Memory B cell (primary cell): ENCODE data around the gene NDOR1.

Experiments used
- ATAC-seq: fragments of 150-1000 bp; cut with Tn5 transposase; 2 replicates; pipeline ENCODE4 v1.10.0; 2021; ENCODE audit warnings: low read depth, mild to moderate bottlenecking, moderate library complexity
- DNase-seq, 2 donors: peaks; one replicate each; pipeline ENCODE4 v3.0.0; 2022; ENCODE audit warnings: low spot score in 2 of 2
- H3K27ac Mint-ChIP-seq: one replicate; pipeline ENCODE4 v1.8.0; 2022; ENCODE audit warnings: mild to moderate bottlenecking, moderate library complexity, mixed read lengths
- H3K27me3 Mint-ChIP-seq: one replicate; pipeline ENCODE4 v1.8.0; 2022; ENCODE audit warnings: mixed read lengths
- H3K36me3 Mint-ChIP-seq: one replicate; pipeline ENCODE4 v1.8.0; 2022; ENCODE audit warnings: mild to moderate bottlenecking, mixed read lengths
- H3K4me1 Mint-ChIP-seq: one replicate; pipeline ENCODE4 v1.8.0; 2022; ENCODE audit warnings: mixed read lengths
- H3K4me3 Mint-ChIP-seq: one replicate; pipeline ENCODE4 v1.8.0; 2022; ENCODE audit warnings: mild to moderate bottlenecking, moderate library complexity, mixed read lengths
- H3K9me3 Mint-ChIP-seq: one replicate; pipeline ENCODE4 v1.8.0; 2022; ENCODE audit warnings: mixed read lengths

NDOR1 gene

DNA sequence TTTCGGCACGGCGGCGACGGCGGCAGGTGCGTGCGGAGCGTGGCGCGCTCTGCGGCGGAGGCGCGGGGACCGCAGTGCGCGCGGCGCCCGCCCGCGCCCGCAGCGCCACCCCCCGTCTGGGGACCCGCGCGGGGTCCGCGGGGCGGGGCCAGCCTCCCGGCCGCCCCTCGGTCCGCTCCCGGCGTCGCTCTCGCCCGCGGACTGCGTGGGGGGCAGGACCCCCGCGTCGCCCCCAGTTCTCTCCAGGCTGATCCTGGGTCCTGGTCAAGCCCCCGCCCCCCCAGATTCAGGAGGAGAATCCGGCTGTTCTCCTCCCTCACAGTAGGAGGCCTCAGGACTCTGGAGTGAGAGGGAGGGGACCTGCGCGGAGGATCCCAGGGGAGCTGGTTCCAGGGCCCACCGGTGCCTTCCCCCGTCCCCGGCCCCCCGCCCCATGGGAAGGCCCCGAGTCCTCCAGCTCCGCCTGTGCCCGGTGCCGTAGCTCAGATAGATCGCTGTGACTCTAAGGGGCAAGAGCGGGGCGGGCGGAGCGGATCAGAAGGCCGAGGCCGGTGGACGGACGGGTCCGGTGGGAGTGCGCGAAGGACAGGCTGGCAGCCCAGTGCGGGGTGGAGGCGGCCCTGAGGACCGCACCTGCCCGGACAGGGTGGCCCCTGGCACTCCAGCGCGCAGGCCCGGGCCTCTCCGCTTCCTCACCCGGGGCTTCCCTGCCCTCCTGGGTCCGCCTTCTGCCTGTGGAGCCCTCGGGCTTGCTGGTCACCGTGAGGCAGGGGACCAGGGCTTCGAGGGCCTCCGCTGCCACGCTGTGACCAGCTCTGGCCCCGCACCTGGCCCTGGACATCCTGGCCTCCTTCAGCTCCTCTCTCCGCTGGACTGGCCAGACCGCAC lies 16.9 kb downstream of the NDOR1 start, which contains the start of gene RNF208:
Gene RNF208, minus strand, starts transcription at position 51 of the 888 bp plus-strand sequence. CDS start 1,028 bp downstream, outside the sequence.
- Mint-ChIP-seq H3K4me3 (peak within 1 kb of the TSS; percentile 89), H3K4me1 (peaks cover 5% of the 10 kb centered on the region), H3K9me3 (no peaks in the 10 kb centered on the region), H3K36me3 (no peaks in the 10 kb centered on the region), H3K27ac (peak within 1 kb of the TSS; percentile 75), H3K27me3 (peaks cover 4% of the 10 kb centered on the region)
- DNase-seq: no peak
- ATAC-seq: no peak

DNA sequence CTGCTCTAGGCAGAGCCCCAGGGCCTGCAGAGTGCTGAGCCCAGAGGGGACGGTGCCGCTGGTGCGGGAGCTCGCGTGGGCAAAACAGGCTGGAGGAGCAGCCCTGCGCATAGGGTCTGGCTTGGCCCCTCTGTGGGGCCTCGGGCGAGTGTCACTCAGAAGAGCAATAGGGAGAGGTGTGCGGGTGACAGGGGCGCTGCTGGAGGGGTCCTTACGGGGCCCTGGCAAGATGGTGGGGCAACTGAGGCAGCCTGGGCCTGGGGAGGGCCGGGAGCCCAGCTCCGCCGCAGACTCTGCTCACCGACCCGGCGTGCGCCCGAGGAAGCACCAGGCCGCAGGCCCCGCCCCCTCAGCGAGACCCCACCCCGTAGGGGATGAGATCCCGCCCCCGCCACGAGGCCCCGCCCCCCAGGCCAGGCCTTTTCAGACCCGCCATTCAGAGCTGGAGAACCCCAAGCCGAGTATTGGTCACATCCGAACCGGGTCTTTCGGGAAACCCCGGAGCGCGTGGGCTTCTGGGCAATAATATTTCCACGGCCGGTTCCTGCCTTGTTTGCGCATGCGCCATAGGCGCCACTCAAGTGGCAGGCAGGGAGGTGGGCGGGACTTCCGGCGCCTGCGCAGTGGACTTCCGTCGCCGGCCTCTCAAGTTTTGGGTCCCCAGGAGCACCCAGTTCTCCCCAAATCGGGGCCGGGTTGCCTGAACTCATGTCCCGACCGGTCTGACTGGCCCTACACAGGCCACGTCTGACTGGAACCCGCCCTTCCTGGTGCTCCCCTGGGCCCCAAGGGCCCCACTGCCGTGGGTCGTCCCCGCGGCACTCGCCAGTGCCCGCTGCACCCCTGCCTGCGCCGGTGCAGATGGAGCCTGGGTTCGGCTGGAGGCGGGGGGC lies 17.8 kb downstream of the NDOR1 start:
- DNase-seq (peak; percentile 95 to 96), ATAC-seq (peak; percentile 87)
- H3K4me3 Mint-ChIP-seq: peak overlapping the region; percentile 89
- peaks cover 7% of the 10 kb centered on the region for H3K4me1 Mint-ChIP-seq
- peaks cover 2% of the 10 kb centered on the region for H3K36me3 Mint-ChIP-seq
- no peaks in the 10 kb centered on the region for H3K9me3 Mint-ChIP-seq
- H3K27ac Mint-ChIP-seq: peak overlapping the region; percentile 75
- H3K27me3 Mint-ChIP-seq: peaks cover 6% of the 10 kb centered on the region

DNA sequence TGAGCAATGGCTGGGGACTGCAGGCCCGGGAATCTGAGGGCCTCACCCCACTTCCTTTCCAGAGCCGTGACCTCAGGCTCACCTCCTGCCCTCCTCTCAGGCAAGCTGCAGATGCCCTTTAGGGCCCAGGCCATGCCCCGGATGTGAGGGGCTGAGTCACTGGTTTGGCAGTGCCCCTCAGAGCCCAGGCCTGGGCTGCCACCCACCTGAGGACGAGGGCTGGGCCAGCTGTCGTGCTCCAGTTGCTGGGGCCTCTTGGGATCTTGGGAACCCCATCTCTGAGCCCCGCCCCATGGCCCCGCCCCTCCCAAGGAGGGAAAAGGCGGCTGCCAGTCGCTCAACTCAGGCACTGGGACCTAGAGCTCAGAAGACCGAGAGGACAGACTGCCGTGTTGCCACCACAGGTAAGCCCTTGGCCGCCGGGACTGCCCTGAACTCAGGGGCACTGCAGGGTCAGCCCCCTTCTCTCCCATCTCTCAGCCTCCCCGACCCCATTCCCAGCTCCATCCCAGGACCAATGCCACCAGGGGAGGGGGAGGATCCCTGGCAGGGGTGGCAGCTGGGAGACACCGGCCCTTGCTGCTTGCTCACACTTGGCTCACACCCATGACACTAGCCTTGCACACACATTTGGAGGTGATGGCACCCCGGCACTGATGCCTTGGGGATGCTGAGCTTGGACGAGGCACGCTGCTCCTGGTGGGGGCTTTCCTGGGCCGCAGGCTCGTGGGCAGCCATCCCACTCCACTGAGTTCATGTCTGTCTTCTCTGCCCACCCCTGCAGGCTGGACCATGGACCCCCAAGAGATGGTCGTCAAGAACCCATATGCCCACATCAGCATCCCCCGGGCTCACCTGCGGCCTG lies 19.6 kb downstream of the NDOR1 start, which contains the start of gene CYSRT1:
Gene CYSRT1, plus strand, starts transcription at position 345 of the 865 bp plus-strand sequence. Its CDS starts 448 bp downstream, at position 793.
- ATAC-seq: no peak
- Mint-ChIP-seq H3K27me3 (peaks cover 7% of the 10 kb centered on the region), H3K27ac (no peak within 1 kb of the TSS), H3K36me3 (peaks cover 2% of the 10 kb centered on the region), H3K4me3 (peak within 1 kb of the TSS; percentile 89), H3K9me3 (no peaks in the 10 kb centered on the region), H3K4me1 (peaks cover 7% of the 10 kb centered on the region)
- DNase-seq: no peak

DNA sequence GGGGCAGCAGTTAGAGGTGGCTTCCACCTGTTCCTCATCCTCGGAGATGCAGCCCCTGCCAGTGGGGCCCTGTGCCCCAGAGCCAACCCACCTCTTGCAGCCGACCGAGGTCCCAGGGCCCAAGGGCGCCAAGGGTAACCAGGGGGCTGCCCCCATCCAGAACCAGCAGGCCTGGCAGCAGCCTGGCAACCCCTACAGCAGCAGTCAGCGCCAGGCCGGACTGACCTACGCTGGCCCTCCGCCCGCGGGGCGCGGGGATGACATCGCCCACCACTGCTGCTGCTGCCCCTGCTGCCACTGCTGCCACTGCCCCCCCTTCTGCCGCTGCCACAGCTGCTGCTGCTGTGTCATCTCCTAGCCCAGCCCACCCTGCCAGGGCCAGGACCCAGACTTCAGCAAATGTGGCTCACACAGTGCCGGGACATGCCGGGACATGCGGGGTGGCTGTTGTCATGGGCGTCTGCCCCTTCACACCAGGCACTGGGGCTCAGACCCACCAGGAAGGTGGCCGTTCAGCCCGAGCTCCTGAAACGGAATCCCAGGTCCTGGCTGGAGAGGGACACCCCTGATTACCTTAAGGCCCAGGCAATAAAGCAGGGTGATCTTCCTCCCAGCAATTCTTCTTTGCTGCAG lies 20.3 kb downstream of the NDOR1 start:
- Mint-ChIP-seq H3K4me1 (peaks cover 7% of the 10 kb centered on the region), H3K27me3 (peaks cover 5% of the 10 kb centered on the region), H3K4me3 (no peak overlapping the region), H3K36me3 (peaks cover 2% of the 10 kb centered on the region), H3K9me3 (no peaks in the 10 kb centered on the region), H3K27ac (no peak overlapping the region)
- ATAC-seq: no peak
- DNase-seq: no peak

DNA sequence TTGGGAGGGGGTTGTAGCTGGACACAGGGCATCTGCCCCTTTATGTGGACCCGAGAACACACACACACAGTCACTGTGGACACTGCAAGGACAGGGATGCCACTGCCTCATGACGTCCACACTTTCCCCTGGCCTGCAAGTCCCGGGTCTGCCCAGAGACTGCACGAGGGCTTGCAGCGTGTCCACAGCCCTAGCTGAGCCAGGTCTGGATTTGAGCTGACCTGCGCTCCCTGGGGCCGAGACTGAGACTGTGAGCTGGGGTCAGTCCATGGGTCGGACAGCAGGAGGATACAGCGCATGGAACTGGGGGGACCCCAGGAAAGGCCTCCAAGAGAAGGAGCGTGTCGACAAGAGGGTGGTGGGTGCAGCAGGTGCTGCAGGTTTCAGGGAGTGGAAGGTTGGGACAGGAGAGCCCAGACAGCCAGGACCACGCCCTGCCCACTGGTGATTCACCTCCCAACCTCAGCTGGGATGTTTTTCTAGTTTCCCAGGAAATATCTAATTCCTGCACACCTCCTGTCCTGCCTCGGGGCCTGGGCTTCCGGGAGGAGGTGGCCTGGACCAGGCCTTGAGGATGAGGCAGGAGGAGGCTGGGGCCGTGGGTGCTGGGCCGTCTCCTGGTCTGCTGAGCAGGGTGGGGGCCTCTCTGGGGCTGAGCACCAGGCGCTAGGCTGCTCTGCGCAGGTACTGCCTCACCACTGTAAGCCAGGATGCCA lies 21.0 kb downstream of the NDOR1 start:
- Mint-ChIP-seq H3K36me3 (peaks cover 2% of the 10 kb centered on the region), H3K9me3 (no peaks in the 10 kb centered on the region), H3K4me1 (peaks cover 7% of the 10 kb centered on the region), H3K27me3 (peaks cover 4% of the 10 kb centered on the region), H3K4me3 (no peak overlapping the region), H3K27ac (no peak overlapping the region)
- ATAC-seq: no peak
- no peak for DNase-seq

DNA sequence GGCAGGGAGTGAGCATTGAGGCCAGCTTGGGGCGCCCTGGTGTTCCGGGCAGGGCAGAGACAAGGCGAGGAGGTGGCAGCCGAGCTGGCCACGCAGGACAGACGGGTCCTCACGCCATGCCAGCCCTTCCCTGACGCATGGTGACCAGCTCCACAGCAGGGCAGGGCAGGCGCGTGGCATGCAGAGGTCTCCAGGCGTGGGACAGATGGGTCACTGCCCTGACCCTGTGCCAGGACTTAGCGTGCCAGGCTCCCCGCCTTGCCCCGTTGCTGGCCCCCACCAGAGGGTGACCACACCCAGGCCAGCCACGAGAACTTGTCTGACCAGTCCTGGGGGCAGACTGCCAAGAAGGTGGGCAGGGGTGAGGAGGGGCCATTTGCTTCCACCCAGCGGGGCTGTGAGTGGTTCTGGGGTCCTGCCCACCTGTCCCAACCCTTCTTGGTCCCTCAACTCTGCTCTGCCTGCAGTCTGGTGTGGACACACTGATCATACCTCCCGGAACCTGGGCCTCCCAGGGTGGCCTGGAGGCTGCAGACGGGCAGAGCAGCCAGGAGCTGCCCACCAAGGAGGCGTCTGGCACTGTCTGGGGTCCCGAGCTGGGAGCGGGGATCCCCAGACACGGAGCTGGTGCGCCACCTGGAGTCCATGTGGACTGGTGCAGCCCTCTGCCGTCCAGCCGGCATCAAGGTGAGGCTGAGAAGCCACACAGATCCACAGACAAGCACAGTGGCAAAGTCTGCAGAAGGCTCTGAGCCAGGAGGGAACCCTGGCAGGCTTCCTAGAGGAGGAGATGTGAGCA lies 21.8 kb downstream of the NDOR1 start, which contains the start of gene RNF224:
Gene RNF224, plus strand, starts transcription at position 449 of the 799 bp plus-strand sequence. CDS start 834 bp downstream, outside the sequence.
- H3K9me3 Mint-ChIP-seq: no peaks in the 10 kb centered on the region
- peaks cover 2% of the 10 kb centered on the region for H3K36me3 Mint-ChIP-seq
- peaks cover 7% of the 10 kb centered on the region for H3K4me1 Mint-ChIP-seq
- H3K4me3 Mint-ChIP-seq: no peak within 1 kb of the TSS
- ATAC-seq (peak; percentile 42), DNase-seq (peak; percentile 78 to 84)
- peak within 1 kb of the TSS; percentile 1 for H3K27ac Mint-ChIP-seq
- peaks cover 6% of the 10 kb centered on the region for H3K27me3 Mint-ChIP-seq

DNA sequence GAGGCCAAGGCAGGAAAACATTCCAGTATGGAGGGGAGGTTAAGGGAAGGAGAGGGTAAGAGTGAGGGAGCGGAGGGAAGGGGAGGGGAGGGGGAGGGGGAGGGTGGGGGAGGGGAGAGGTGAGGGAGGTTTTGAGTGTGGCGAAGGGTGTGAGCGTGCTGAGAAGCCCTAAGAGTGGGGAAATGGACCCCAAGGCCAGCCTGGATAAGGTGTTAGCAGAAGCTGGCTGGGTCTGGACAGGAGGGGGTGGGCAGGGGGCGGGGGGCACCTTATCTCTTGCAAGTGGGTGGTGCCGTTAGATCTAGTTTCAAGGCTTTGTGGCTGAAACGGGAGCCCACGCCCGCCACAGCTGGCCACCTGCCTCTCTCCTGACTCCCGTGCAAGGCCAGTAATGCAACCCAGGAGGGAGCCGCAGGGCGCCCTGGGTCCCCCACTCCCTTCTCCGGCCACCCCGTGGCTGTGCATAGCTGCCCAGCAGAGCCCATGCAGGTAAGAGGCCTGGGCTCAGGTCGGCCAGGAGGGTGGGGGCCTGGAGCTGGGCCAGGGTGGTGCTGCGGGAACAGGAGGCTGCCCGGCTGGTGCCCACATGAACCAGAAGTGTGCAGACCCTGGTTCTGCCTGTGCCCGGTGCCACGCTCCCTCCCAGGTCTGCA lies 22.5 kb downstream of the NDOR1 start:
- peak overlapping the region; percentile 1 for H3K27ac Mint-ChIP-seq
- ATAC-seq: no peak

DNA sequence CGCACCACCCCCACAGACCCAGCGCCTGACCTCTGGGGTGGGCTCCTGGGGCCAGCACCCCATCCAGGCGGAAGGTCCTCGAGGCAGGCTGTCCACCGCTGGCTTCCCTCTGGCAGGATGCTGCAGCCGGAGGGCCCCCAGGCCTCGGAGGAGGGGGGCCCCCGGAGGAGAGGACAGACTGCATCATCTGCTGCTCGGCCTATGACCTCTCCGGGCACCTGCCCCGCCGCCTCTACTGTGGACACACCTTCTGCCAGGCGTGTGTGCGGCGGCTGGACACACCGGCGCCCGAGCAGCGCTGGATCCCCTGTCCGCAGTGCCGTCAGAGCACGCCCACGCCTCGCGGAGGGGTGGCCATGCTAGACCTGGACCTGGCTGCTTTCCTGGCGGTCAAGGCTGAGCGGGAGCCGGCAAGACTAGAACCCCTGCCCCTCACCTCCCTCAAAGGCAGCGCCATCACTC lies 23.0 kb downstream of the NDOR1 start:
- Mint-ChIP-seq H3K9me3 (no peaks in the 10 kb centered on the region), H3K36me3 (peaks cover 2% of the 10 kb centered on the region)
- no peak for ATAC-seq

More for the DNA sequence above, 22.5 kb downstream of the NDOR1 start:
- Mint-ChIP-seq H3K9me3 (no peaks in the 10 kb centered on the region), H3K36me3 (peaks cover 2% of the 10 kb centered on the region), H3K4me1 (peaks cover 6% of the 10 kb centered on the region), H3K27me3 (peaks cover 6% of the 10 kb centered on the region), H3K4me3 (no peak overlapping the region)
- DNase-seq: no peak

DNA sequence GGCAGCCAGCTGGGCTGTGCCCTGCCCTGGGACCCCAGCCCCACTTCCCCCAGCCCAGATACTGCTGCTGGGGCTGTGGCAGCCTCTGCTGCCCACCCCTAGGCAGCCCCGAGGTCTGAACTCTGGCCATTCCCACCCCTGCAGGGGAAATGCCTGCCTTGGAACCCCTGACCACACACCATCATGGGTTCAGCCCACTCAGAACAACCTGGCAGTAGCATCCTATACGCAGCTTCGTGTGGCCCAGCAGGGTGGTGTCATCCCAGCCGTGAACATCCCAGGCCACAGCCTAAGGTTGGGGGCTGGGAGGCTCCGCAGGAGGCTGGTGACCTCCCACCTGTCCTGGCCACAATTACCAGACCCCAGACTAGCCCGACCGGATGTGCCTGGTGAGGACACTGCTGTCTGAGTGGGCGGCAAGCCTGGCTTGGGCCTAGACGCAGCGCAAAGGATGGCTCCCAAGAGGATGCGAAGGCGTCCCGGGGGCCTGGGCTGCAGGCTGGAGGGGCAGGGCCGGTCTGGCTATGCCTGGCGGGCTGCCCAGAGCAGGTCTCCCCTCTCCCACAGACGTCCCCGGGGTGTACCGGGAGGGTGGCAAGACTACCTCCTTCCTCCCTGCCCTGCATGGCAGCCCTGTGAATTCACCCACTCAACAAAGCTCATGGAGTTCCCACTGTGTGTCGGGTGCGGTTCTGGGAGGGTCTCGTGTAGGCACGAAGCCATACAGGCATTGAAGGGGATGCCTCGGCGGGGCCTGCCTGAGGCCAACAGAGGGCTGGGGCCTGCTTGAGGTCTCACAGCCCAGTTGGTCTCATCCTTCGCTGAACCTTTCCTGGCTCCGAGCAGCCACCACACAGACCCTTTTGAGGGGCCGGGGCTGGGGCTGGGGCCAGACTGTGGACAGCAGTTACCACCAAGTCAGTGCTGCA lies 23.7 kb downstream of the NDOR1 start:
- no peak overlapping the region for H3K27ac Mint-ChIP-seq
- no peak overlapping the region for H3K4me3 Mint-ChIP-seq
- DNase-seq (no peak), ATAC-seq (no peak)
- no peaks in the 10 kb centered on the region for H3K9me3 Mint-ChIP-seq
- H3K36me3 Mint-ChIP-seq: peaks cover 2% of the 10 kb centered on the region
- peaks cover 3% of the 10 kb centered on the region for H3K4me1 Mint-ChIP-seq
- peaks cover 6% of the 10 kb centered on the region for H3K27me3 Mint-ChIP-seq

More for the DNA sequence above, 23.0 kb downstream of the NDOR1 start:
- H3K4me1 Mint-ChIP-seq: peaks cover 3% of the 10 kb centered on the region
- no peak for DNase-seq
- no peak overlapping the region for H3K27ac Mint-ChIP-seq
- no peak overlapping the region for H3K4me3 Mint-ChIP-seq
- peaks cover 6% of the 10 kb centered on the region for H3K27me3 Mint-ChIP-seq

DNA sequence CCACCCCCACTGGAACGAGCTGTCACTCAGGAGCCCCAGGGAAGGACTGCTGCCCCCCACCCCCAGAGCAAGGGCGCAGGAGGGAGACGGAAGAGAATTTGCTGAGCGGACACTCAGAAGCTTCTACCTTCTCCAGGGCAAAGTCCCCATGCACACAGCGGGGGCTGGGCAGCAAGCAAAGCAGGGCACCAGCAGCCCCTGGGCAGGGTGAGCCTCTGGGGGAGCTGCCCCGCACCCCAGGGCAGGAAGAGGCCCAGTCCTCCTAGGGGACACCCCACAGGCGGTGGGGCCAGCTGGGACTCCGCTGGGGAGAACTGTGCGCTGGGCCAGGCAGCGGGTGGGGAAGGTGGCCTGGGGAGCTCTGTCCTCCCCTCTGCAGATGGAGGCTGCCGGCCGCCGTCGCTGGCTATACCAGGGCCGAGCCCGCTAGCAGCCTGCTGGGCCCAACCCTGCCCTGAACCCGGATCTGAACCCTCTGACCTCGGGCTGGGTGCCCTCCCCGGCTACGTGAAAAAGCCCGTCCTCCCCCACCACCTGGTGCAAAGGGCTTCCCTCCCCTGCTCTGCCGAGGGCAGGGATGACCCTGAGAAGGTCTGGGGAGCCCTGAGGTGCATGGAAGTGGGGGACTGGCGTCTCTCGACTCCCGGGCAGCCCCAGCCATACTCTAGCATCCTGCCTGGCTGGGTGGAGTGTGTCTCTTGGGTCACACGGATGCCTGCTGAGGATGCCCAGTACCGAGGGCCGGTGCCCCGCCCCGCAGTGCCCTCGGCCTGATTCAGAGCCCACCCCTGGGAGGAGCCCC lies 24.6 kb downstream of the NDOR1 start:
- H3K4me3 Mint-ChIP-seq: no peak overlapping the region
- peaks cover 2% of the 10 kb centered on the region for H3K36me3 Mint-ChIP-seq
- no peak overlapping the region for H3K27ac Mint-ChIP-seq
- ATAC-seq: no peak
- H3K4me1 Mint-ChIP-seq: peaks cover 8% of the 10 kb centered on the region
- peaks cover 12% of the 10 kb centered on the region for H3K27me3 Mint-ChIP-seq
- H3K9me3 Mint-ChIP-seq: no peaks in the 10 kb centered on the region
- no peak for DNase-seq
